AG08396 (cell line): ENCODE results near the gene FAM222B.
"Not testable (repeated sequence)": the region's sequence is repeated elsewhere in the genome, so short reads cannot be mapped to it uniquely, and the experiment has no call there.

Source experiments
- DNase-seq: peaks from one replicate; pipeline ENCODE4 v3.0.0; 2012; ENCODE audit warnings: low spot score, mixed read lengths

Gene FAM222B

GRCh38 chr17:28744972-28745785 is 97.4 kb downstream of the FAM222B start:
- DNase-seq, result peak; percentile 35

GRCh38 chr17:28744104-28744971 is 98.3 kb downstream of the FAM222B start:
- peak; percentile 82 for DNase-seq

GRCh38 chr17:28743243-28744103 is 99.1 kb downstream of the FAM222B start, which contains the start of gene TRAF4:
Gene TRAF4 (plus strand): TSS chr17:28744011. CDS start chr17:28744113, 102 bp downstream.
- DNase-seq, result peak; percentile 92

DNA sequence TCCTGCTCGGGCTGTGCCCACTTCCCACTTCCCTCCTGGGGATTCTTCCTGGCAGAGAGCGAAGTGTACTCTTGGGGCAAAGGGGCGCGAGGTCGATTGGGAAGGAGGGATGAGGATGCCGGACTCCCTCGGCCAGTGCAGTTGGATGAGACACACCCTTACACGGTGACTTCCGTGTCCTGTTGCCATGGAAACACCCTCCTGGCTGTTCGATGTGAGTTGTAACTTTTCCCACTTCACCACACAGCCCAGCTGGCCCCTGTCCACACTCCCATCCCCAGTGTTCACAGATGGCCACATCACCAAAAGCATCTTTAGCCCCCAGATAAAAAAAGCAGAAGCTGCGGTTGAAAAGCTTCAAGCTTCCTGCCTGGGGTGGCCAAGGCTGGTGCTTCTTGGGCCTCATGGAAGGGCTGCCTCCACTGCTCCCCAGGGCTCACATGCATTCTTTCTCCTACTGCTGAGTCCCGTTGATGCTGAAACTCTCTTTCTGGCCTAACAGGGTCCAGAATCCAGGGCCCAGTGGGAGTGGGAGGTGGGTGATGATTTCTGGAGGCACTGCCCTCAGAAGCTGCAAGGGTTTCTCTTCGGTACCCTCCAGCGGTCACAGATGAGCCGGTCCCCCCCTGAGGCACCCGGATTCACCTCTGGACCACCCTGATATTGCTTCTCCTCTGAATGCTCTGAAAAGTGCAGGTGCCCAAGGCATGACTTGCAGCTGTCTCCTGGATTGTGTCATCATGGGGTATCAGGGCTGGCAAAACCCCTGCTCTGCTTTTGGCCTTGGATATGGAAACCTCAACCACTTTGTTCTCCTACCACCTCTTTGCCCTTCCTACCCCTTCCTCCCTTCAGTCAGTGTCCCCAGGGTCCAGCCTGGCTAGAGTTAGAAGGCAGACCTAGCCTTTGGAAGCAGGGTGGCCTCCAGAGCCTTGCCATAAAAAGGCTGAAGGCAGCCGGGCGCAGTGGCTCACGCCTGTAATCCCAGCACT is 100.9 kb downstream of the FAM222B start:
- DNase-seq, result no peak

- DNase-seq, result no peak
These were observed 101.9 kb downstream of the FAM222B start for GRCh38 chr17:28740406-28741357.

DNA sequence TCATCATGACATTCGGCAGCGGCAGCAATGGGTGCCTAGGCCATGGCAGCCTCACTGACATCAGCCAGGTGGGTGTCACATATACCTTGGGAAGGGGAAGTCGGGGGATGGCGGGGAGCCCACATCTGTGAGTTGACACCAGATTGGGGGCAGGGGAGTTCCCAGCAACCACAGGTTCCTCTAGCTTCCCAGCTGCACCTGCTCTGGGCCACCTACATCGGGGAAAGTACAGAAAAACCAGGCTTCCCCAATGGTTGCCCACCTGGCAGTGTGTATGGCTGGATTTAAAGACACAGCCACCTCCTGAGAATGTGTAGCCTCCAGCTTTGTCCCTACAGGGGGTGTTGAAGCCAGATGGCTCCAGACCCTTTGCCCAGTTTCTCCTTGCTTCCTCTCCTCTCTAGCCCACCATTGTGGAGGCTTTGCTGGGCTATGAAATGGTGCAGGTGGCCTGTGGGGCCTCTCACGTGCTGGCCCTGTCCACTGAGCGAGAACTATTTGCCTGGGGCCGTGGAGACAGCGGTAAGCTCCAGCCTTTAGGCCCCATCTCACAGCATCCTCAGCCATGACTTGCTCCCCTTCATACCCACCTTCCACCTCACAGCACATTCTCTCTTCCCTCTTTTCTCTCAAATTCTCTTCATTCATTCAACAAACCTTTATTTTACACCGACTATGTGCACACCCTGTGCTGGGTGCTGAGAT is 103.8 kb downstream of the FAM222B start:
- no peak for DNase-seq

GRCh38 chr17:28737770-28738679 is 104.6 kb downstream of the FAM222B start:
- DNase-seq, result no peak

DNA sequence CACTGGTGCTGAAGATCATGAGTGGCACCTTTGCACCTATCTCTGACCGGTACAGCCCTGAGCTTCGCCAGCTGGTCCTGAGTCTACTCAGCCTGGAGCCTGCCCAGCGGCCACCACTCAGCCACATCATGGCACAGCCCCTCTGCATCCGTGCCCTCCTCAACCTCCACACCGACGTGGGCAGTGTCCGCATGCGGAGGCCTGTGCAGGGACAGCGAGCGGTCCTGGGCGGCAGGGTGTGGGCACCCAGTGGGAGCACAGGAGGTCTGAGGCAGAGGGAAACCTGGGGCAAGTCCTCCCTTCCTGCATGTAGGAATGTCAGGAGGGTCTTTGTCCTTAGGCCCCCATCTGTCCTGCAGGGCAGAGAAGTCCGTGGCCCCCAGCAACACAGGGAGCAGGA is 105.3 kb downstream of the FAM222B start:
- no peak for DNase-seq

- DNase-seq, result not testable (repeated sequence)
These were observed 106.4 kb downstream of the FAM222B start for GRCh38 chr17:28735913-28736769.

GRCh38 chr17:28735242-28735722 is 107.3 kb downstream of the FAM222B start:
- peak; percentile 26 for DNase-seq

DNA sequence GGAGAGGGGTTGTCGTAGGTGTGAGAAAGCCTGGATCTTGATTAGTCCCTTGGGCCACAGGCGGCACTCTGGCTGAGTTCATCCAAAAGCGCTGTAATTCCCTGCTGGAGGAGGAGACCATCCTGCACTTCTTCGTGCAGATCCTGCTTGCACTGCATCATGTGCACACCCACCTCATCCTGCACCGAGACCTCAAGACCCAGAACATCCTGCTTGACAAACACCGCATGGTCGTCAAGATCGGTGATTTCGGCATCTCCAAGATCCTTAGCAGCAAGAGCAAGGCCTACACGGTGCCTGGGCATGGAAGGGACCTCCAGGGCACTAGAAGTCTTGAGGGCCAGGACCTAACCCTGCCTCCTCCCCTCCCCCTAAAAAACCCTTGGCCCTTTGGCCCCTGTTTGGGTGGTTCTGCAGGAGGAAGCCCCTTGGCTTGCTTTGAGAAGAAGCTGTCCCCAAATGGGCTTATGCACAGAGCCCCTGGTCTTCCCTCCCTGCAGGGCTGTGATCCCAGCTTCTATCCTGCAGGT is 107.8 kb downstream of the FAM222B start:
- DNase-seq, result no peak

DNA sequence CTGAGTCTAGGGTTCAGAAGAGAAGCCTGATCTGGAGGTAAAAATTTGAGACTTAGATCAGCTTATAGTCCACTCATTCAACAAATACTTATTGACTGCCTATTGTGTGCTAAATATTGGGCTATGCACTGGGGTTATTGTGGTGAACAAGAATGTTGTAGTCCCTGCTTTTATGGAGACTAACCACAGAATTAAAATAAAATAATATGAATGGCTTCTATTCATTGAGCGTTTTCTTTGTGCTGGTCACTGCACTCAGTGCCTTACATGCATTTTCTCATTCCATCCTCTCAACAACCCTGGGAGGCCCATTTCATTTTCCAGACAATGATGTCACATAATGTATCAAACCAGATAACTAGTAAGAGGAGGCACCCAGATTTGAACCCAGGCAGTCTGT is 109.2 kb downstream of the FAM222B start:
- DNase-seq, result no peak

DNA sequence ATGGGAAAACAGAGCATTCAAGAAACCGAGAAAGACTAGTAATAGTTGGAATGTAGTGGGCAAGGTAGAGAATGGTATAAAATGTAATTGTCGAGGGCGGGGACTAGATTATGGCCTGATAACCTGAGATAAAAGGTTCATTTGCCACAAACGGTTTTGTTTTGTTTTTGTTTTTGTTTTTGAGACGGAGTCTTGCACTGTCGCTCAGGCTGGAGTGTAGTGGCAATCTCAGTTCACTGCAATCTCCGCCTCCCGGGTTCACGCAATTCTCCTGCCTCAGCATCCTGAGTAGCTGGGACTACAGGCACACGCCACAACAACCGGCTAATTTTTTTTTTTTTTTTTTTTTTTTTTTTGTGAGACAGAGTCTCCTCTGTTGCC is 112.7 kb downstream of the FAM222B start:
- DNase-seq, result no peak

DNA sequence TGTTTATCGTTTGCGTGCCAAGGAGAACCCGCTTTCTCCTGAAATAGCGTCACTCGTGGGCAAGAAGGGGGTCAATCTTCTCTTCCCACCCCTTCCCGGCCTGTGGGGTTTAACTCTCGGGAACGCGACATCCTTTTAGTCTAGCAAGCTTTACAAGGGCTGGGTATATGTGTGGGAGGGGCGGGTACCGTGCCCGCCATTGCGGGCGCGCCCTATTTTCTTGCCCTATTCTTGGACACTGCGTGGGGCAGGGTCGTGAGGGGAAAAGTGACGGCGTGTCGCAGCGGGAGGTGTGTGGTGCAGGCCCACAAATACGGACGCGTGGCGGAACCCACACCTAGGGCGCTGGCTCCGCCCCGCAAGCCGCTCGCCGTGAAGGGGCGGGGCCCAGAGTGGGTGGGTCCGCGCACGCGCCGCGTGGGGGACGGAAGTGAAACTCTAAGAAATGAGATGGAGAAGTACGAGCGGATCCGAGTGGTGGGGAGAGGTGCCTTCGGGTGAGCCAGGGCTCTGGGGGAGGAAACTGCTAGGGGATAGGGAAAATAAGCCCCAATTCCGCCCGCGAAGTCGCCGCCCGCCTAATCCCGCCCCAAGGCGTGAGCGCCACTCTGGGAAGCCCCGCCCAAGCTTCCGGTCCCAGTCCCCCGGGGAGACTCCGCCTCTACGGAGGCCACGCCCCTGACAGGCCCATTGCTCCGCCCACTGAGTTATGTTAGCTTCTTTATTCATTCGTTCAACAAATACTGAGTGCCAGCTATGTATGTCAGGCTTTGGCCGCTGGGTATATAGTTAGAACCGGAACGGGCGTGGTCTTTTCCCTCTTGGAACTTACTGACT is 114.0 kb downstream of the FAM222B start, which contains the start of gene NEK8:
Gene NEK8 (plus strand): TSS at position 425 of the 837 bp plus-strand sequence. CDS start 26 bp downstream, at position 451.
- peak; percentile 95 for DNase-seq
